WI38 (cell line): ENCODE data around the gene CHD1.
"Not testable (repeated sequence)": the region's sequence is repeated elsewhere in the genome, so short reads cannot be mapped to it uniquely, and the experiment has no call there.

Source experiments
- H3K4me3 ChIP-seq: 2 replicates; pipeline ENCODE4 v1.5.1; 2011; ENCODE audit warnings: low read depth, mild to moderate bottlenecking, control low read depth, low read length
- TF ChIP-seq, protein P1 (sequence below): IDR thresholded peaks from 2 replicates; pipeline ENCODE4 v1.5.1; 2012; ENCODE audit warnings: low read depth, mild to moderate bottlenecking, control low read depth, low read length

CHD1 gene

DNA sequence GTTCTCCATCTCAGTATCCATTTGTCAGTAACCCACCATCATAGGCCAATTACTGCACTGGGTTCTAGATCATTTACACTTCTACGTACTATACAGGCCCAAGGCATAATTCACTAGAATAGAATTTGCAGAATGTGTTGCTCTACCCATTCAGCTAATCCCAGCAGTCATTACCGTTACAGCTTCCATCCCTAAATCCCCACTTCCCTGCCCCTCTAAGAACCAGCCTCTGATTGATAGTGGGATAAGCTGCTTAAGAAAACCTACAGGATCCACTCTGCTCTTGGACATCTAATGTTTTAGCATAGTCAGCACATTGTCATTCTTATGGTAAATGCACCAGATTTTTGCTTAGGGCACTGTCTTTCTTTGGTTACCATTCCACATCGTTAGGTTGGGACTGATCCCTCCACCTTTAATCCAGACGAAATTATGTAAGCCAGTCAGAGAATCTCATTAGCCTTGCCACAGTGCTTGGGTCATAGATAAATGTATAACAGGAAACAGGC lies 39.3 kb upstream of the CHD1 start:
- TF ChIP-seq, protein P1, sequence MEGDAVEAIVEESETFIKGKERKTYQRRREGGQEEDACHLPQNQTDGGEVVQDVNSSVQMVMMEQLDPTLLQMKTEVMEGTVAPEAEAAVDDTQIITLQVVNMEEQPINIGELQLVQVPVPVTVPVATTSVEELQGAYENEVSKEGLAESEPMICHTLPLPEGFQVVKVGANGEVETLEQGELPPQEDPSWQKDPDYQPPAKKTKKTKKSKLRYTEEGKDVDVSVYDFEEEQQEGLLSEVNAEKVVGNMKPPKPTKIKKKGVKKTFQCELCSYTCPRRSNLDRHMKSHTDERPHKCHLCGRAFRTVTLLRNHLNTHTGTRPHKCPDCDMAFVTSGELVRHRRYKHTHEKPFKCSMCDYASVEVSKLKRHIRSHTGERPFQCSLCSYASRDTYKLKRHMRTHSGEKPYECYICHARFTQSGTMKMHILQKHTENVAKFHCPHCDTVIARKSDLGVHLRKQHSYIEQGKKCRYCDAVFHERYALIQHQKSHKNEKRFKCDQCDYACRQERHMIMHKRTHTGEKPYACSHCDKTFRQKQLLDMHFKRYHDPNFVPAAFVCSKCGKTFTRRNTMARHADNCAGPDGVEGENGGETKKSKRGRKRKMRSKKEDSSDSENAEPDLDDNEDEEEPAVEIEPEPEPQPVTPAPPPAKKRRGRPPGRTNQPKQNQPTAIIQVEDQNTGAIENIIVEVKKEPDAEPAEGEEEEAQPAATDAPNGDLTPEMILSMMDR, result no peak

DNA sequence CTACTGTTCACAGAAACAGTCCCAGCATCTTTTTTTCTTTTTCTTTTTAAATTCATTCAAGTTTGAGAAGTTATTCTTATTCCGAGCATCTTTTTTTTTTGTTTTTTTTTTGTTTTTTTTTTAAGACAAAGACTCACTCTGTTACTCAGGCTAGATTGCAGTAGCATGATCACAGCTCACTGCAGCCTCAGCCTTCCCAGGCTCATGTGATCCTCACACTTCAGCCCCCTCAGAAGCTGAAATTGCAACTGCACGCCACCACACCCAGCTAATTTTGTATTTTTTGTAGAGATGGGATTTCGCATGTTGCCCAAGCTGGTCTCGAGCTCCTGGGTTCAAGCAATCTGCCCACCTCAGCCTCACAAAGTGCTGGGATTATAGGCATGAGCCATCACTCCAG lies 36.4 kb upstream of the CHD1 start:
- H3K4me3 ChIP-seq, result no peak overlapping the region
- TF ChIP-seq, protein P1, result no peak

More for the DNA sequence above, 39.3 kb upstream of the CHD1 start:
- H3K4me3 ChIP-seq, result no peak overlapping the region

DNA sequence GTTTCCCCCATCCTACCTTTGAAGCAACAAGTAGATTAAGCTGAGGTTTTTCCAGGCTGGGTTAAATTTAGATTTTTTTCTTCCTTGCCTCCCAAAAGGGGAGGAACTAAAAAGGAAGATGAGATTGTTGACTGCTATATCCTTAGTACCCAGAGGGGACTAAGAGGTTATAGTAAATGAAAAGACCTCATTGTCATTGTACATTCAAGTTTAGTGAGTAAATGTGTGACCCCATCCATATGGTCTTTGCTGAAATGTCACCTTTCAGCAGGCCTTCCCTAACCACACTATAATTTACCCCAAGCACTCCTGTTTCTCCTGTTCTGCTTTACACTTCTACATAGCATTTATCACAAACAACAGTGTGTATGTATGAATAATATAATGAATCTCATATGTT lies 35.8 kb upstream of the CHD1 start:
- TF ChIP-seq, protein P1, result no peak
- no peak overlapping the region for H3K4me3 ChIP-seq

DNA sequence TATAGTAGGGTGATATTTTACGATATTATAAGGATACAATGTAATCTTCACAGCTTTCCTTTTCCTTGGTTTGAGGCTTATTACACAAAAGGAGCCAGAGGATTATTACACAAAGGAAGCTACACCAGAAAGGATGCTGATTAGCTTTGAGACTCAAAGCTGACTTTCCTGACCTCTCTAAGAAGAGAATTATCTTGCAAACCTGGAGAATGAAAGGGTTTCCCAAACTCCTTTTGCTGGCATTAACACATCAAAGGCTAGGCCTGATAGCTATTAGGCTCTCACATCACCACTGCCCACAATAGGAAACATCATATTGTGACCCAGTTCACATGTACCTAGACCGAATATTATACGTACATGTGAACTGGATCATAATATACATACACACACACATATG lies 34.2 kb upstream of the CHD1 start:
- TF ChIP-seq, protein P1, result no peak

DNA sequence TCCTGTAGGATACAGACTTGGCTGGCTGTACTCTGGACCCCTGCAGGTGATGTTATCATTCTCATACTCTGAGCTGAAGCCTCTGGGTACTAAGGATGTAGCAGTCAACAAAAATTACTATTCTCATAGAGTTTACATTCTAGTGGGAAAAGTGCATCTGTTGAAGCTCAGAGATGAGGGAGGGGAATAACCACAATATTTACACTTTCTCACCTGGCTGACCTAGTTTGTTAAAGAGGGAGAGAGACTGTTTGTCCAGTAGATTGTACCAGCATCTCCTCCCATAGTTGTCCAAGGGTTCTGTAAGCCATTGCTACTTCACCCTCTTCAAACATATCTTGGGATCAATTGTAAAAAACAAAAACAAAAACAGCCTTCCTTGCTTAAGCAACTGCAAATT lies 33.8 kb upstream of the CHD1 start:
- TF ChIP-seq, protein P1, result no peak
- no peak overlapping the region for H3K4me3 ChIP-seq

More for the DNA sequence above, 34.2 kb upstream of the CHD1 start:
- no peak overlapping the region for H3K4me3 ChIP-seq

DNA sequence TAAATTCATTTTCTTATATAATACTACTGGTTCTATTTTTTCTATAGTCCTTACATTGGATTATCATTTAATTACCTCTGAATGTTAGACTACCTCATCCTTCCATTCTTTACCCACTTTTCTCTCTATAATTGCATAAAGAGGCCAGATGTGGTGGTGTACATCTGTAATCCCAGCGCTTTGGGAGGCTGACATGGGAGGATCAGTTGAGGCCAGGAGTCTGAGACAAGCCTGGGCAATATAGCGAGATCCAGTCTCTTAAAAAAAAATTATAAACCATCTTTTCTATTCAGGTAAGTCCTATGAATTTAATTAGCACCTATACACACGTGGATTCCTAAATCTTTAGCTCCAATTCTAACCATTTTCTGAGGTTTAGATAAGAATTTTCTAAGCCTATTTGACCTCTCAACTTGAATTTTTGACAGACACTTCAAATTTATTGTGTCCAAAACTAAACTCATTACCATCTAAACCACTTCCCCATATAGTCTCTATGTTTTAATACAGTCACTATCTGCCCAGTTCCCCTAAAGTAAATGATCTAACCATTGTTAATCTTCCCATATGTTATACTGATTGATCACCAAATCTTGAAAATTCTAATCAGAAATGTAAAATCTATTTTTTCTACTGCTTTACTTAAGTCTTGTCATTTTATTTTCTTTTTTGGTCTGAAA lies 33.0 kb upstream of the CHD1 start:
- no peak overlapping the region for H3K4me3 ChIP-seq
- TF ChIP-seq, protein P1, result no peak

DNA sequence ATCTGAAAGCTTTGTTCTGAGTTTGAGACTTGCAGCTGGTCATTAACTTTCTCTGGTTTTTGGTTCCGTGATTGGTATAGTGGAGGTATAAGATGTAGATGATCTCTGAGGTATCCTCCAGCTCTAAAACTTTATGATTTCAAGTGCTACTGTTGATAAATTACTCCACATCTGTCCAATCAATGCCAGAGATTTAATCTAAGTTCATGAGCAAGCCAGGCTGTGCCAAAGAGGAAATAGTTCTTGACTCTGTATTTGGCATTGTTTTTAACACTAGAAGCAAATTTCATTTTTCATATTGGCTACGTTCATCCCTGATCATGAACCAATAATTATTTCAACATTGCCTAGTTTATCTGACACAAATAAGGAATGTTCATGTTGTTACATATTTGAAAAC lies 28.5 kb upstream of the CHD1 start:
- H3K4me3 ChIP-seq, result no peak overlapping the region
- TF ChIP-seq, protein P1, result no peak

DNA sequence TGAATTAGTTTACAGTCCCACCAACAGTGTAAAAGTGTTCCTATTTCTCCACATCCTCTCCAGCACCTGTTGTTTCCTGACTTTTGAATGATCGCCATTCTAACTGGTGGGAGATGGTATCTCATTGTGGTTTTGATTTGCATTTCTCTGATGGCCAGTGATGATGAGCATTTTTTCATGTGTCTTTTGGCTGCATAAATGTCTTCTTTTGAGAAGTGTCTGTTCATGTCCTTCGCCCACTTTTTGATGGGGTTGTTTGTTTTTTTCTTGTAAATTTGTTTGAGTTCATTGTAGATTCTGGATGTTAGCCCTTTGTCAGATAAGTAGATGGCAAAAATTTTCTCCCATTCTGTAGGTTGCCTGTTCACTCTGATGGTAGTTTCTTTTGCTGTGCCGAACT lies 27.1 kb upstream of the CHD1 start:
- H3K4me3 ChIP-seq, result not testable (repeated sequence)

DNA sequence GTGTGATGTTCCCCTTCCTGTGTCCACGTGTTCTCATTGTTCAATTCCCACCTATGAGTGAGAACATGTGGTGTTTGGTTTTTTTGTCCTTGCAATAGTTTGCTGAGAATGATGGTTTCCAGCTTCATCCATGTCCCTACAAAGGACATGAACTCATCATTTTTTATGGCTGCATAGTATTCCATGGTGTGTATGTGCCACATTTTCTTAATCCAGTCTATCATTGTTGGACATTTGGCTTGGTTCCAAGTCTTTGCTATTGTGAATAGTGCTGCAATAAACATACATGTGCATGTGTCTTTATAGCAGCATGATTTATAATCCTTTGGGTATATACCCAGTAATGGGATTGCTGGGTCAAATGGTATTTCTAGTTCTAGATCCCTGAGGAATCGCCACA lies 26.7 kb upstream of the CHD1 start:
- not testable (repeated sequence) for H3K4me3 ChIP-seq
